HepG2 (cell line): Measurements from ENCODE around the gene OR1S2. TPM values are rescaled to one million over a fixed set of nuclear protein-coding genes. Genes with fewer than 3 reads are reported as not detected.
A peak's percentile ranks its signal among the peaks of the same experiment; 100 is the strongest.

ENCODE experiments used
- AHR ChIP-seq: IDR thresholded peaks from 2 replicates; pipeline ENCODE4 v1.6.1; 2018; ENCODE audit warnings: missing genetic modification reagents, missing compliant biosample characterization
- ARNT ChIP-seq: fragments of 450-650 bp; IDR thresholded peaks from 2 replicates; pipeline ENCODE4 v1.6.1; 2017
- BORCS8-MEF2B ChIP-seq: sonication (generic); formaldehyde crosslinking; IDR thresholded peaks from 2 replicates; pipeline ENCODE4 v1.8.0; 2022; ENCODE audit warnings: mild to moderate bottlenecking, missing genetic modification reagents
- FOXO1 ChIP-seq: sonication (generic); formaldehyde crosslinking; IDR thresholded peaks from 2 replicates; pipeline ENCODE4 v1.4.0; 2020; ENCODE audit warnings: missing genetic modification reagents
- FOXP4 ChIP-seq: sonication (generic); formaldehyde crosslinking; IDR thresholded peaks from 2 replicates; pipeline ENCODE4 v1.4.0; 2020; ENCODE audit warnings: missing genetic modification reagents
- HIC2 ChIP-seq: sonication (generic); formaldehyde crosslinking; IDR thresholded peaks from 2 replicates; pipeline ENCODE4 v1.9.0; 2022; ENCODE audit warnings: low read depth, missing genetic modification reagents
- HNRNPLL ChIP-seq: fragments of 200-400 bp; formaldehyde crosslinking; IDR thresholded peaks from 2 replicates; pipeline ENCODE4 v1.6.1; 2017; ENCODE audit warnings: mild to moderate bottlenecking, low read depth, low read length; ENCODE audit not compliant: poor library complexity, severe bottlenecking
- IKZF1 ChIP-seq: fragments of 450-650 bp; IDR thresholded peaks from 2 replicates; pipeline ENCODE4 v1.7.1; 2016
- JUN ChIP-seq: sonication (generic); formaldehyde crosslinking; IDR thresholded peaks from 2 replicates; pipeline ENCODE4 v1.4.0; 2020; ENCODE audit warnings: mild to moderate bottlenecking, missing genetic modification reagents
- KDM3A ChIP-seq: IDR thresholded peaks from 2 replicates; pipeline ENCODE4 v1.6.1; 2018; ENCODE audit warnings: low read depth, missing compliant biosample characterization
- KDM5B ChIP-seq: sonication (generic); formaldehyde crosslinking; IDR thresholded peaks from 2 replicates; pipeline ENCODE4 v1.4.0; 2020; ENCODE audit warnings: missing genetic modification reagents, mild to moderate bottlenecking, borderline replicate concordance
- KMT2B ChIP-seq: IDR thresholded peaks from 2 replicates; pipeline ENCODE4 v1.6.1; 2016; ENCODE audit warnings: missing genetic modification reagents, missing compliant biosample characterization
- NR3C1 ChIP-seq: sonication (generic); formaldehyde crosslinking; IDR thresholded peaks from 2 replicates; pipeline ENCODE4 v1.4.0; 2020; ENCODE audit warnings: missing genetic modification reagents
- PHF21A ChIP-seq: sonication (generic); formaldehyde crosslinking; IDR thresholded peaks from 2 replicates; pipeline ENCODE4 v1.5.0; 2020; ENCODE audit warnings: mild to moderate bottlenecking, missing genetic modification reagents
- SMC3 ChIP-seq: IDR thresholded peaks from 2 replicates; pipeline ENCODE4 v1.6.1; 2011; ENCODE audit warnings: low read length, improper control_type of control experiment
- STAG1 ChIP-seq: sonication (generic); formaldehyde crosslinking; IDR thresholded peaks from 2 replicates; pipeline ENCODE4 v1.4.0; 2020; ENCODE audit warnings: missing genetic modification reagents
- TEAD2 ChIP-seq: sonication (generic); formaldehyde crosslinking; IDR thresholded peaks from 2 replicates; pipeline ENCODE4 v1.9.0; 2021; ENCODE audit warnings: missing genetic modification reagents
- ZBTB7A ChIP-seq: sonication (generic); formaldehyde crosslinking; IDR thresholded peaks from 2 replicates; pipeline ENCODE4 v1.8.0; 2022; ENCODE audit warnings: mild to moderate bottlenecking, missing genetic modification reagents
- ZNF354B ChIP-seq: sonication (generic); formaldehyde crosslinking; IDR thresholded peaks from 2 replicates; pipeline ENCODE4 v1.8.0; 2022; ENCODE audit warnings: mild to moderate bottlenecking, missing genetic modification reagents
- ZNF513 ChIP-seq: sonication (generic); formaldehyde crosslinking; conservative IDR thresholded peaks from 2 replicates; pipeline ENCODE4 v1.5.0; 2020; ENCODE audit warnings: missing genetic modification reagents
- ZNF720 ChIP-seq: sonication (generic); formaldehyde crosslinking; IDR thresholded peaks from 2 replicates; pipeline ENCODE4 v1.4.0; 2020; ENCODE audit warnings: missing genetic modification reagents
- ZNF75D ChIP-seq: sonication (generic); formaldehyde crosslinking; IDR thresholded peaks from 2 replicates; pipeline ENCODE4 v1.8.1; 2023; ENCODE audit warnings: missing genetic modification reagents, mild to moderate bottlenecking, borderline replicate concordance
- polyA plus RNA-seq, 8 experiments: library from polyadenylated mRNA; depleted of rRNA in 3 of 8; stranded (reverse) in 7 of 8; unstranded in 1 of 8; fragments of >200 nt; fragmentation: Illumina TruSeq in 4 of 8; extraction: Trizol in 4 of 8; gene quantifications; 2 replicates each; pipeline versions ENCODE4 v1.2.1 to v1.2.3, GENCODE V29; 2011 to 2016; ENCODE audit warnings: low read depth in 4 of 8, missing spikeins in 1 of 8, mixed read lengths in 1 of 8; ENCODE audit not compliant: insufficient read depth in 1 of 8
- total RNA-seq, 5 experiments: library from RNA; depleted of rRNA; stranded (reverse); fragments of >200 nt; fragmentation: Illumina TruSeq; extraction: Trizol; gene quantifications; 2 replicates each; pipeline ENCODE4 v1.2.3, GENCODE V29; 2016; ENCODE audit warnings: low read depth in 1 of 5
- TF ChIP-seq, protein P1 (sequence below): sonication (generic); formaldehyde crosslinking; IDR thresholded peaks from 2 replicates; pipeline ENCODE4 v1.4.0; 2020; ENCODE audit warnings: low read depth, mild to moderate bottlenecking, missing genetic modification reagents
- TF ChIP-seq, protein P2 (sequence below): sonication (generic); formaldehyde crosslinking; IDR thresholded peaks from 2 replicates; pipeline ENCODE4 v1.5.1; 2020; ENCODE audit warnings: missing genetic modification reagents, mild to moderate bottlenecking, borderline replicate concordance

The OR1S2 gene
- total and polyA plus RNA-seq, 2 of the 13 experiments (the other 11 are each of a cell fraction or from before 2014, with no cell fraction given), result not detected

DNA sequence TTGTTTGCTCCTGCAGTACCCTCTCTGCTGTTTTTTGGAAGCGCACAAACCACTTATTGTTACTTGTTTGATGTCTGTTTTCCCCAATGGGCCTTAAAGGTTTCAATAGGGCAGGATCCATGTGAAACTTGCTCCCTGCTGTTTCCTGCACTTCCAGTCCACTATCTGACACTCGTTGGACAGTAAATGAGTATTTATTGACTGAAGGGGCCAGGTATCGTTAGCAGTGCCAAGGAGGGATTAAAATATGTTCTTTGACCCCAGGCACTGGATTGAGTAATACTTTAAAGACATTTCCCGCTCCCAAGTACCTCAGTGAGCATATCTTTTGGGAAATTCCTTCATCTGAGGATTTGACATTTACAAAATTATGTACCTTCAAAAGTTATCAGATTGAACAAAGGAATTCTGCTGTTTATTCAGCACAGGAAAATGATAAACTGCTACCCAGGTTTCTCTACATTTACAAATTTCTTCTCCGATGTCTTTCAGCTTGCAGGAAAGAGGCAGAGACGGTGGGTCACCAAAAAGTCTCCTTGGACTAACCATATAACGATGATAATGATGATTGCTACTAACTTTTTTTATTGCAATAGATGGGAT, 38.3 kb downstream of the OR1S2 start (continued):
- TF ChIP-seq AHR (CRISPR knock-in tag) (no peak; the same call in 1 of the 2 replicates), ZNF75D (no peak), HNRNPLL (no peak), NR3C1 (CRISPR knock-in tag) (no peak), BORCS8-MEF2B (CRISPR knock-in tag) (no peak), ZBTB7A (CRISPR knock-in tag) (no peak), FOXO1 (CRISPR knock-in tag) (peak; percentile 91), ZNF720 (CRISPR knock-in tag) (no peak), SMC3 (no peak), KDM3A (CRISPR knock-in tag) (peak; percentile 23; the same call in 1 of the 2 replicates), KDM5B (CRISPR knock-in tag) (no peak), KMT2B (CRISPR knock-in tag) (no peak), ZNF354B (CRISPR knock-in tag) (no peak), TEAD2 (no peak), ARNT (no peak), FOXP4 (CRISPR knock-in tag) (peak; percentile 94), HIC2 (CRISPR knock-in tag) (no peak), JUN (no peak), IKZF1 (no peak), PHF21A (CRISPR knock-in tag) (peak; percentile 87), STAG1 (0 out of 2 replicates have a peak, but pooled peaks have one; percentile 19), ZNF513 (CRISPR knock-in tag) (no peak)
- TF ChIP-seq, protein P1, sequence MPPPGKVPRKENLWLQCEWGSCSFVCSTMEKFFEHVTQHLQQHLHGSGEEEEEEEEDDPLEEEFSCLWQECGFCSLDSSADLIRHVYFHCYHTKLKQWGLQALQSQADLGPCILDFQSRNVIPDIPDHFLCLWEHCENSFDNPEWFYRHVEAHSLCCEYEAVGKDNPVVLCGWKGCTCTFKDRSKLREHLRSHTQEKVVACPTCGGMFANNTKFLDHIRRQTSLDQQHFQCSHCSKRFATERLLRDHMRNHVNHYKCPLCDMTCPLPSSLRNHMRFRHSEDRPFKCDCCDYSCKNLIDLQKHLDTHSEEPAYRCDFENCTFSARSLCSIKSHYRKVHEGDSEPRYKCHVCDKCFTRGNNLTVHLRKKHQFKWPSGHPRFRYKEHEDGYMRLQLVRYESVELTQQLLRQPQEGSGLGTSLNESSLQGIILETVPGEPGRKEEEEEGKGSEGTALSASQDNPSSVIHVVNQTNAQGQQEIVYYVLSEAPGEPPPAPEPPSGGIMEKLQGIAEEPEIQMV (CRISPR knock-in tag), result no peak
- TF ChIP-seq, protein P2, sequence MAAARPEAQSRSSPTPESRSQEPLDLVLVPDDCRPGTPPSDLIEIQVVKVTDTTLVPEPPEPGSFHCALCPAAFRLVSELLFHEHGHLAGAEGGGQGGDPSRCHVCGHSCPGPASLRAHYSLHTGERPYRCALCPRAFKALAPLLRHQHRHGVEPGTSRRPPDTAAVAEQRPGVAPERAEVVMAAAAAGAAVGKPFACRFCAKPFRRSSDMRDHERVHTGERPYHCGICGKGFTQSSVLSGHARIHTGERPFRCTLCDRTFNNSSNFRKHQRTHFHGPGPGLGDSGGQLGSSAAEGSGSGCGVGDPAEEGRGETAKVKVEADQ, result no peak
